HEK293 (cell line): ENCODE data around the gene CHMP5.

Experiments
- CTCF ChIP-seq: fragments of 450-650 bp; formaldehyde crosslinking; IDR thresholded peaks from 2 replicates; pipeline ENCODE4 v1.5.1; 2016; ENCODE audit warnings: missing biosample characterization, missing genetic modification characterization
- IKZF3 ChIP-seq: fragments of 450-650 bp; IDR thresholded peaks from 2 replicates; pipeline ENCODE4 v1.5.0; 2018; ENCODE audit warnings: missing biosample characterization, mild to moderate bottlenecking, missing genetic modification characterization, moderate library complexity
- REST ChIP-seq: fragments of 450-650 bp; formaldehyde crosslinking; IDR thresholded peaks from 2 replicates; pipeline ENCODE4 v1.5.1; 2016; ENCODE audit warnings: missing biosample characterization, missing genetic modification characterization
- SP2 ChIP-seq: fragments of 450-650 bp; formaldehyde crosslinking; IDR thresholded peaks from 2 replicates; pipeline ENCODE4 v1.5.1; 2016; ENCODE audit warnings: missing biosample characterization, missing genetic modification characterization
- ZBTB21 ChIP-seq: fragments of 450-650 bp; formaldehyde crosslinking; IDR thresholded peaks from 2 replicates; pipeline ENCODE4 v1.5.1; 2017; ENCODE audit warnings: missing biosample characterization, missing genetic modification characterization
- ZBTB49 ChIP-seq: fragments of 450-650 bp; formaldehyde crosslinking; IDR thresholded peaks from 2 replicates; pipeline ENCODE4 v1.5.1; 2016; ENCODE audit warnings: missing biosample characterization, missing genetic modification characterization, low read depth
- ZFHX2 ChIP-seq: fragments of 450-650 bp; formaldehyde crosslinking; conservative IDR thresholded peaks from 2 replicates; pipeline ENCODE4 v1.5.1; 2016; ENCODE audit warnings: missing biosample characterization, missing genetic modification characterization
- ZNF221 ChIP-seq: fragments of 450-650 bp; formaldehyde crosslinking; IDR thresholded peaks from 2 replicates; pipeline ENCODE4 v1.5.1; 2017; ENCODE audit warnings: missing biosample characterization, missing genetic modification characterization, borderline replicate concordance
- ZNF366 ChIP-seq: fragments of 450-650 bp; formaldehyde crosslinking; conservative IDR thresholded peaks from 2 replicates; pipeline ENCODE4 v1.5.1; 2016; ENCODE audit warnings: missing biosample characterization, missing genetic modification characterization
- ZNF398 ChIP-seq: fragments of 450-650 bp; formaldehyde crosslinking; IDR thresholded peaks from 2 replicates; pipeline ENCODE4 v1.5.1; 2017; ENCODE audit warnings: missing biosample characterization, missing genetic modification characterization
- ZNF544 ChIP-seq: fragments of 450-650 bp; formaldehyde crosslinking; IDR thresholded peaks from 2 replicates; pipeline ENCODE4 v1.5.0; 2017; ENCODE audit warnings: missing biosample characterization, missing genetic modification characterization
- ZNF747 ChIP-seq: fragments of 450-650 bp; formaldehyde crosslinking; IDR thresholded peaks from 2 replicates; pipeline ENCODE4 v1.5.1; 2016; ENCODE audit warnings: missing biosample characterization, missing genetic modification characterization
- ZSCAN16 ChIP-seq: fragments of 450-650 bp; formaldehyde crosslinking; IDR thresholded peaks from 2 replicates; pipeline ENCODE4 v1.5.1; 2016; ENCODE audit warnings: missing biosample characterization, missing genetic modification characterization

- TF ChIP-seq CTCF (tag by site-specific recombination) (no peak), ZFHX2 (tag by site-specific recombination) (no peak), ZNF747 (no peak), ZNF544 (tag by site-specific recombination) (no peak), ZBTB49 (tag by site-specific recombination) (no peak), ZNF398 (tag by site-specific recombination) (no peak), ZNF221 (tag by site-specific recombination) (no peak), SP2 (tag by site-specific recombination) (no peak), REST (tag by site-specific recombination) (no peak), ZNF366 (tag by site-specific recombination) (no peak), ZBTB21 (tag by site-specific recombination) (no peak), IKZF3 (no peak), ZSCAN16 (no peak)
Measured at GRCh38 chr9:33249087-33249658, 15.7 kb upstream of the CHMP5 start.
